Adrenal gland (tissue), 5 donors: ENCODE data around the gene FBL.

Source experiments
- CTCF ChIP-seq, 6 experiments: fragments of 450-650 bp in 4 of 6; fragments of 200-600 bp in 2 of 6; sonication (generic) in 1 of 6; IDR thresholded peaks; 1 replicate in 5 of 6; 2 replicates in 1 of 6; pipeline versions ENCODE4 v1.5.1 to v1.8.0; 2016 to 2021; ENCODE audit warnings: antibody characterized with exemption in 6 of 6, mild to moderate bottlenecking in 2 of 6, moderate library complexity in 1 of 6
- POLR2A ChIP-seq, 2 donors: fragments of 450-650 bp; IDR thresholded peaks; one replicate each; pipeline ENCODE4 v1.6.1; 2017; ENCODE audit warnings: antibody characterized with exemption in 2 of 2, mild to moderate bottlenecking in 2 of 2, moderate library complexity in 1 of 2
- donor health status: DM: no; HTN: no; CAD: no.

GRCh38 chr19:39871886-39872866 is 26.0 kb upstream of the FBL start:
- TF ChIP-seq CTCF (IDR thresholded peaks at IDR 0.05) (no peak), POLR2A (IDR thresholded peaks at IDR 0.05) (no peak)
